Erythroblast (primary cell): ENCODE results near the gene R3HDM2.

ENCODE experiments used
- GATA1 ChIP-seq: IDR thresholded peaks from 2 replicates; pipeline ENCODE4 v1.6.1; 2011; ENCODE audit warnings: low read depth, mild to moderate bottlenecking, control low read depth, low read length, moderate library complexity
- POLR2A ChIP-seq: IDR thresholded peaks from 2 replicates; pipeline ENCODE4 v1.6.1; 2011; ENCODE audit warnings: mild to moderate bottlenecking, low read length

DNA sequence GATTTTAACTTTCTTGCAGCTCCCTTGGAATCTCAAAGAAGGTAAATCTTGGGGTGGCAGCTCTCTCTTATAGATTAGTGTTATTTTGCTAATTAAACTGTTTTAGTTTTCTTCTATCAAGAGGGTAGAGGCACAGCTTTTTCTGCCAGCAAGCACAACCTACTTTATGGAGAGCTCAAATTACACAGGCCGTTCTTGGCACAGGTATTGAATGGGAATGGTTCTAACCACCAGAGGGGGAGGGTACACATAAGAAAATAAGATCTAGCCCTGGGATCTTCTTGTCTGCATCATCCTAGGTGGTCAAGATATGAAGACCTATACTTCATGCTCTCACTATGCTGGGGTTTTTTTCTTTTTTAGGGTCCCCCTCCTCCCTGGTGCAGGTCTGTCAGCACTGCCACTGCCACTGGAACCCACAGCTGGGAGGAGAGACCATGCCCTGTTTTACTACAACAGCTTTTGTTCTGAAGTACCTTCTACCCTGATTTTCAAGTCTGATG is 131.3 kb downstream of the R3HDM2 start:
- TF ChIP-seq POLR2A, result no peak
- no peak for TF ChIP-seq GATA1
